ENCODE data around the gene PAOX. TPM values are rescaled to one million over a fixed set of nuclear protein-coding genes. Genes with fewer than 3 reads are reported as not detected.
A peak's percentile ranks its signal among the peaks of the same experiment; 100 is the strongest.

Gene PAOX
- total and polyA plus RNA-seq, 2 of the 13 experiments (the other 11 are each of a cell fraction or from before 2014, with no cell fraction given): 0.49 to 0.77 TPM

DNA sequence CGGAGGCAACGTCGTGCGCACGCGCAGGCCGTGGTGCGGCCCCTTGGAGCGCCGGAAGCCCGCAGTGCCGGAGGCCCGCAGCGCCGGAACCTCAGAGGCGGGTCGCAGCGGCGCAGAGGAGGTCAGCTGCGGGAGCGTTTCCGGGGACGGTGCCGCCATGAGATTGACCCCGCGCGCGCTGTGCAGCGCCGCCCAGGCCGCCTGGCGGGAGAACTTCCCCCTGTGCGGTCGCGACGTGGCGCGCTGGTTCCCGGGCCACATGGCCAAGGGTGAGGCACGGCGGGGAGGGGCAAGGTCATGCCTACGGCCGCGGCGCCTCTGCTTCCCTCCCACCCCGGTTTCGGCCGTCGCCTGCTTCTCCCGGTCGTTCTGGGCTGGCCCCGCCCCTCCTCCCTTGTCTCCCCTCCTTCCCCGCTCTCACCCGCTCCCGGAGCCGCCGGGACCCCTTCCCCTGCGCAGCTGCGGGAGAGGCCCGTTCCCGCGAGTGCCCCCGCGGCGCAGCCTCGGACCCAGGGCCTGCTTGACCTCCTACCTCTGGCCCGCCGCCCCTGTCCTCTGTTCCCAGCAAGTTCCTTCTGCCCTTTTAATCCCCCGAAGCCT lies 15.1 kb downstream of the PAOX start, which contains the start of gene MTG1 (continued):
- peak; percentile 72 for TF ChIP-seq ASH2L (IDR thresholded peaks at IDR 0.05; ENCODE audit: insufficient read length, low read depth, low read length)
- TF ChIP-seq ZNF644 (CRISPR knock-in tag; IDR thresholded peaks at IDR 0.05; ENCODE audit: low read depth): no peak
- no peak; the same call in 1 of the 2 replicates for TF ChIP-seq MATR3 (CRISPR knock-in tag; IDR thresholded peaks at IDR 0.05)
- TF ChIP-seq PITX1 (CRISPR knock-in tag; IDR thresholded peaks at IDR 0.05): peak; percentile 78
- TF ChIP-seq FOXP1 (IDR thresholded peaks at IDR 0.05): no peak
- TF ChIP-seq FOXP1 (CRISPR knock-in tag; IDR thresholded peaks at IDR 0.05): peak; percentile 12; the same call in 1 of the 2 replicates
- no peak for TF ChIP-seq ZNF556 (CRISPR knock-in tag; IDR thresholded peaks at IDR 0.05; ENCODE audit: borderline replicate concordance)
- no peak for TF ChIP-seq NFIC (IDR thresholded peaks at IDR 0.05; ENCODE audit: low read length)
- TF ChIP-seq SNAPC2 (CRISPR knock-in tag; IDR thresholded peaks at IDR 0.05): no peak; the same call in 1 of the 2 replicates
- no peak for TF ChIP-seq RARG (CRISPR knock-in tag; IDR thresholded peaks at IDR 0.05; ENCODE audit: low read depth)
- peak; percentile 18; the same call in 1 of the 2 replicates for TF ChIP-seq NRL (CRISPR knock-in tag; IDR thresholded peaks at IDR 0.05; ENCODE audit: borderline replicate concordance)
- peak; percentile 46 for TF ChIP-seq ZNF891 (CRISPR knock-in tag; IDR thresholded peaks at IDR 0.05)
- TF ChIP-seq, protein P1, sequence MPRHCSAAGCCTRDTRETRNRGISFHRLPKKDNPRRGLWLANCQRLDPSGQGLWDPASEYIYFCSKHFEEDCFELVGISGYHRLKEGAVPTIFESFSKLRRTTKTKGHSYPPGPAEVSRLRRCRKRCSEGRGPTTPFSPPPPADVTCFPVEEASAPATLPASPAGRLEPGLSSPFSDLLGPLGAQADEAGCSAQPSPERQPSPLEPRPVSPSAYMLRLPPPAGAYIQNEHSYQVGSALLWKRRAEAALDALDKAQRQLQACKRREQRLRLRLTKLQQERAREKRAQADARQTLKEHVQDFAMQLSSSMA (CRISPR knock-in tag; IDR thresholded peaks at IDR 0.05): peak; percentile 99
- 0 out of 2 replicates have a peak, but pooled peaks have one; percentile 35 for TF ChIP-seq ZBTB3 (CRISPR knock-in tag; IDR thresholded peaks at IDR 0.05; ENCODE audit: borderline replicate concordance, low read depth)
- TF ChIP-seq, protein P2, sequence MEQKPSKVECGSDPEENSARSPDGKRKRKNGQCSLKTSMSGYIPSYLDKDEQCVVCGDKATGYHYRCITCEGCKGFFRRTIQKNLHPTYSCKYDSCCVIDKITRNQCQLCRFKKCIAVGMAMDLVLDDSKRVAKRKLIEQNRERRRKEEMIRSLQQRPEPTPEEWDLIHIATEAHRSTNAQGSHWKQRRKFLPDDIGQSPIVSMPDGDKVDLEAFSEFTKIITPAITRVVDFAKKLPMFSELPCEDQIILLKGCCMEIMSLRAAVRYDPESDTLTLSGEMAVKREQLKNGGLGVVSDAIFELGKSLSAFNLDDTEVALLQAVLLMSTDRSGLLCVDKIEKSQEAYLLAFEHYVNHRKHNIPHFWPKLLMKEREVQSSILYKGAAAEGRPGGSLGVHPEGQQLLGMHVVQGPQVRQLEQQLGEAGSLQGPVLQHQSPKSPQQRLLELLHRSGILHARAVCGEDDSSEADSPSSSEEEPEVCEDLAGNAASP (CRISPR knock-in tag; IDR thresholded peaks at IDR 0.05; ENCODE audit: borderline replicate concordance): peak; percentile 82
- peak; percentile 47; the same call in 1 of the 2 replicates for TF ChIP-seq RFXANK (CRISPR knock-in tag; IDR thresholded peaks at IDR 0.05)
- no peak for TF ChIP-seq JUNB (CRISPR knock-in tag; IDR thresholded peaks at IDR 0.05; ENCODE audit: borderline replicate concordance)
- peak; percentile 89 for TF ChIP-seq ZBED4 (CRISPR knock-in tag; IDR thresholded peaks at IDR 0.05; ENCODE audit: borderline replicate concordance)
- no peak for TF ChIP-seq ZNF660 (CRISPR knock-in tag; IDR thresholded peaks at IDR 0.05; ENCODE audit: borderline replicate concordance, low read depth)
- TF ChIP-seq ZNF414 (CRISPR knock-in tag; IDR thresholded peaks at IDR 0.05): peak; percentile 96
- TF ChIP-seq, protein P3, sequence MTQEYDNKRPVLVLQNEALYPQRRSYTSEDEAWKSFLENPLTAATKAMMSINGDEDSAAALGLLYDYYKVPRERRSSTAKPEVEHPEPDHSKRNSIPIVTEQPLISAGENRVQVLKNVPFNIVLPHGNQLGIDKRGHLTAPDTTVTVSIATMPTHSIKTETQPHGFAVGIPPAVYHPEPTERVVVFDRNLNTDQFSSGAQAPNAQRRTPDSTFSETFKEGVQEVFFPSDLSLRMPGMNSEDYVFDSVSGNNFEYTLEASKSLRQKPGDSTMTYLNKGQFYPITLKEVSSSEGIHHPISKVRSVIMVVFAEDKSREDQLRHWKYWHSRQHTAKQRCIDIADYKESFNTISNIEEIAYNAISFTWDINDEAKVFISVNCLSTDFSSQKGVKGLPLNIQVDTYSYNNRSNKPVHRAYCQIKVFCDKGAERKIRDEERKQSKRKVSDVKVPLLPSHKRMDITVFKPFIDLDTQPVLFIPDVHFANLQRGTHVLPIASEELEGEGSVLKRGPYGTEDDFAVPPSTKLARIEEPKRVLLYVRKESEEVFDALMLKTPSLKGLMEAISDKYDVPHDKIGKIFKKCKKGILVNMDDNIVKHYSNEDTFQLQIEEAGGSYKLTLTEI (CRISPR knock-in tag; conservative IDR thresholded peaks at IDR 0.05): no peak
- no peak for TF ChIP-seq ELF4 (CRISPR knock-in tag; IDR thresholded peaks at IDR 0.05; ENCODE audit: borderline replicate concordance)

All from HepG2 (cell line).